H1 (cell line): ENCODE results near the gene FGF4. TPM values are rescaled to one million over a fixed set of nuclear protein-coding genes. Genes with fewer than 3 reads are reported as not detected.

Source experiments
- polyA plus RNA-seq, 7 experiments: library from polyadenylated mRNA; depleted of rRNA in 3 of 7; stranded (reverse) in 5 of 7; unstranded in 2 of 7; fragments of >200 nt in 5 of 7; fragments of 200-250 nt in 2 of 7; gene quantifications; 1 replicate in 5 of 7; 2 replicates in 1 of 7; 4 replicates in 1 of 7; pipeline versions ENCODE4 v1.2.1 to v1.2.3, GENCODE V29; 2011 to 2013; ENCODE audit warnings: missing spikeins in 2 of 7, mixed read lengths in 2 of 7
- total RNA-seq: library from RNA; stranded (reverse); fragmentation: NEBNext Ultra II Directional; extraction: Animal tissue kit (Norgen Biotek cat#: 25700); gene quantifications from 2 replicates; pipeline ENCODE4 v1.2.1, GENCODE V29; 2021

Gene FGF4
- total and polyA plus RNA-seq, 2 of the 8 experiments (the other 6 are each of a cell fraction or from before 2014, with no cell fraction given) = 0.57 to 2.0 TPM

Other genes with a start within 250 kb of the FGF4 start
- 170 and 172 TPM in 2 replicates for gene CCND1, start 134.2 kb downstream of the FGF4 start, total RNA-seq
- 64.5 and 156 TPM in 2 replicates for gene CCND1, start 134.2 kb downstream of the FGF4 start, polyA plus RNA-seq (2011; rRNA removed)
- 21.0 and 21.3 TPM in 2 replicates for gene LTO1, start 100.0 kb downstream of the FGF4 start, total RNA-seq
- 15.4 and 25.5 TPM in 2 replicates for gene LTO1, start 100.0 kb downstream of the FGF4 start, polyA plus RNA-seq (2011; rRNA removed)
- gene FGF19, start 71.3 kb downstream of the FGF4 start, total RNA-seq = 14.8 and 15.4 TPM in 2 replicates
- 9.6 and 14.8 TPM in 2 replicates for gene FGF19, start 71.3 kb downstream of the FGF4 start, polyA plus RNA-seq (2011; rRNA removed)
- not detected in 2 replicates for gene FGF3, start 44.1 kb upstream of the FGF4 start, total RNA-seq
- gene FGF3, start 44.1 kb upstream of the FGF4 start, polyA plus RNA-seq (2011; rRNA removed) = 0.19 TPM in 1 of 2 replicates, not detected in the other